OCI-LY7 (cell line): ENCODE data around the gene AMZ1. TPM values are rescaled to one million over a fixed set of nuclear protein-coding genes. Genes with fewer than 3 reads are reported as not detected.

ENCODE experiments used
- BruUV-seq: library from RNA; stranded (reverse); fragments of 400-500 nt; replicated peaks from 2 replicates; lab custom pipeline; 2021; lab: Mats Ljungman, UMichigan
- CTCF ChIA-PET: fragments of 300-600 bp; sonication (Branson Sonifier 250); formaldehyde crosslinking; loops from one replicate; lab custom pipeline; 2022; ENCODE audit warnings: antibody characterized with exemption; ENCODE audit not compliant: unreplicated experiment; lab: Charles Lee
- POLR2A ChIA-PET: fragments of 300-600 bp; sonication (Branson Sonifier 250); formaldehyde crosslinking; loops from one replicate; lab custom pipeline; 2022; ENCODE audit warnings: antibody characterized with exemption; lab: Charles Lee
- DNase-seq: peaks from one replicate; pipeline ENCODE4 v3.0.0-alpha.2; 2015; ENCODE audit warnings: low spot score
- H2AFZ ChIP-seq: fragments of 200-600 bp; sonication (generic), shearing (Covaris generic); 2 replicates; pipeline ENCODE4 v1.6.1; 2014; ENCODE audit warnings: mild to moderate bottlenecking, antibody characterized with exemption, low read length, moderate library complexity
- H3K27ac ChIP-seq: fragments of 200-600 bp; sonication (generic); 2 replicates; pipeline ENCODE4 v1.5.1; 2014; ENCODE audit warnings: mixed run types, low read depth, mild to moderate bottlenecking, moderate library complexity, low read length, inconsistent platforms; ENCODE audit not compliant: poor library complexity, severe bottlenecking
- H3K36me3 ChIP-seq: fragments of 200-600 bp; sonication (generic); 2 replicates; pipeline ENCODE4 v1.6.1; 2014; ENCODE audit warnings: mild to moderate bottlenecking, antibody characterized with exemption, low read length, moderate library complexity, mixed read lengths; ENCODE audit not compliant: insufficient read depth
- H3K4me1 ChIP-seq: fragments of 200-600 bp; sonication (generic); 2 replicates; pipeline ENCODE4 v1.5.1; 2014; ENCODE audit warnings: mild to moderate bottlenecking, low read length; ENCODE audit not compliant: insufficient read depth, poor library complexity, severe bottlenecking
- H3K4me2 ChIP-seq: fragments of 200-600 bp; sonication (generic); 2 replicates; pipeline ENCODE4 v1.6.1; 2014; ENCODE audit warnings: mild to moderate bottlenecking, low read length
- H3K4me3 ChIP-seq: fragments of 200-600 bp; sonication (generic); 2 replicates; pipeline ENCODE4 v1.5.1; 2014; ENCODE audit warnings: mild to moderate bottlenecking, low read depth, low read length; ENCODE audit not compliant: poor library complexity, severe bottlenecking
- H3K79me2 ChIP-seq: fragments of 200-600 bp; sonication (generic); 2 replicates; pipeline ENCODE4 v1.6.1; 2016; ENCODE audit warnings: low read depth, mild to moderate bottlenecking, low read length, moderate library complexity, mixed read lengths; ENCODE audit not compliant: insufficient read depth
- H3K9me2 ChIP-seq: fragments of 200-600 bp; sonication (generic); 2 replicates; pipeline ENCODE4 v1.6.1; 2016; ENCODE audit warnings: mild to moderate bottlenecking, low read length, mixed read lengths; ENCODE audit not compliant: insufficient read depth
- H3K9me3 ChIP-seq: fragments of 200-600 bp; sonication (generic); 2 replicates; pipeline ENCODE4 v1.6.1; 2014; ENCODE audit warnings: mild to moderate bottlenecking, mixed run types, low read length, mixed read lengths
- H4K20me1 ChIP-seq: fragments of 200-600 bp; sonication (generic); 2 replicates; pipeline ENCODE4 v1.6.1; 2014; ENCODE audit warnings: mild to moderate bottlenecking, antibody characterized with exemption, low read length, moderate library complexity, mixed read lengths; ENCODE audit not compliant: insufficient read depth
- EZH2phosphoT487 ChIP-seq: fragments of 200-600 bp; sonication (generic); IDR thresholded peaks from 2 replicates; pipeline ENCODE4 v1.6.1; 2018; ENCODE audit warnings: low read depth, borderline replicate concordance, mild to moderate bottlenecking, mixed run types, antibody characterized with exemption, low read length, moderate library complexity, mixed read lengths
- intact Hi-C: fragments of 100-400 bp; cut with micrococcal nuclease; formaldehyde crosslinking; loops from one replicate; pipeline ENCODE4 v1.10.0; 2022; ENCODE audit not compliant: unreplicated experiment
- total RNA-seq, 2 experiments: library from RNA; depleted of rRNA in 1 of 2; stranded (reverse); fragments of >200 nt in 1 of 2; shearing (Covaris generic) in 1 of 2; gene quantifications; 2 replicates each; pipeline ENCODE4 v1.2.3, GENCODE V29; 2014 to 2022
- TF ChIP-seq, protein P1 (sequence below): fragments of 200-600 bp; sonication (generic); conservative IDR thresholded peaks from 2 replicates; pipeline ENCODE4 v1.5.1; 2014; ENCODE audit warnings: mild to moderate bottlenecking, antibody characterized with exemption, low read length, moderate library complexity, mixed read lengths

Gene AMZ1
- total RNA-seq, 2 experiments from 2014 or later: 1.4 to 2.7 TPM

DNA sequence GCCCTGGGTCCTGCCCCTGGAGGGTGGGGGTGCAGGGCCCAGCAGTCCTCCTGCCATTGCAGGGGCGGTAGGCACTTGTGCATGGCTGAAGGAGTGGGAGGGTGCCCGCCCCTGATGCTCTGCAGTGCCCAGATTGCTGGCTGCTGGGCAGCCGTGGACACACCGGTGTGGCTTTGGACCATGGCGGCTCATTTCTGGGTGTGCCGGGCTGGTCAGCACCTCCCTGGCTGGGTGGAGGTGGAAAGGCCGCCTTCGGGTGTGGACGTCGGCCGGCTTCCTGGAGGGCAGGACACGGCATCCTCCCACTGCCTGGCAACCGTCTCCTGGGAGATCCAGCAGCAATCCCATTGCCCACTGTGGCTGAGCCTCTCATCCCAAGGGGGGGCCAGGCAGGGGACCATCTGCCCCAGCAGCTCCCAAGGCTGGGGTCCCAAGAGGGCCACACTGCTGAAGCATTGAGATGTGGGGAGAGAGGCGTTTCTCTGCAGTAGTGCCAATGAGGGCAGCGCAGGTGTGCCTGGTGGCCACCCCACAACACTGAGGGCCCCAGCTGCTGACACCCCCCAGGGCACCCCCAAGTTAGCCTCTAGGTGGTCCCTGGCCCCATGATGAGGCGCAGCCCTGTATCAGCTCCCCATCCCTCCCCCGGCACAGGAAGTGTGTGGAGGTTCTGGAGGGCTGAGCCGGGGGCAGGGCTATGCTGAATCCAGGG, 43.3 kb upstream of the AMZ1 start:
- ChIA-PET POLR2A (interaction anchor here (0.6 to 2.1 kb wide), 8 partner anchors 9 to 238 kb away, joined by 3 to 13 read pairs (median 4); partner anchors contain the start of gene TTYH3), CTCF (interaction anchor here (1.0 to 1.9 kb wide), 3 partner anchors 9 to 66 kb away, joined by 4 to 10 read pairs (median 5); no protein-coding TSS in a partner anchor)
- DNase-seq: no peak
- H2AFZ ChIP-seq: peak overlapping the region; percentile 52; the same call in 1 of the 2 replicates
- H3K4me3 ChIP-seq: peak overlapping the region; percentile 67
- intact Hi-C loops: loop anchor here (1.0 to 2.0 kb wide), 3 partner anchors 32 to 89 kb away; partner anchors contain the start of gene BRAT1
- H3K79me2 ChIP-seq: no peaks in the 10 kb centered on the region
- no peaks in the 10 kb centered on the region for H4K20me1 ChIP-seq
- H3K4me1 ChIP-seq: peaks cover 64% of the 10 kb centered on the region
- no peaks in the 10 kb centered on the region for H3K36me3 ChIP-seq
- peak overlapping the region; percentile 90 for H3K4me2 ChIP-seq
- TF ChIP-seq, protein P1, sequence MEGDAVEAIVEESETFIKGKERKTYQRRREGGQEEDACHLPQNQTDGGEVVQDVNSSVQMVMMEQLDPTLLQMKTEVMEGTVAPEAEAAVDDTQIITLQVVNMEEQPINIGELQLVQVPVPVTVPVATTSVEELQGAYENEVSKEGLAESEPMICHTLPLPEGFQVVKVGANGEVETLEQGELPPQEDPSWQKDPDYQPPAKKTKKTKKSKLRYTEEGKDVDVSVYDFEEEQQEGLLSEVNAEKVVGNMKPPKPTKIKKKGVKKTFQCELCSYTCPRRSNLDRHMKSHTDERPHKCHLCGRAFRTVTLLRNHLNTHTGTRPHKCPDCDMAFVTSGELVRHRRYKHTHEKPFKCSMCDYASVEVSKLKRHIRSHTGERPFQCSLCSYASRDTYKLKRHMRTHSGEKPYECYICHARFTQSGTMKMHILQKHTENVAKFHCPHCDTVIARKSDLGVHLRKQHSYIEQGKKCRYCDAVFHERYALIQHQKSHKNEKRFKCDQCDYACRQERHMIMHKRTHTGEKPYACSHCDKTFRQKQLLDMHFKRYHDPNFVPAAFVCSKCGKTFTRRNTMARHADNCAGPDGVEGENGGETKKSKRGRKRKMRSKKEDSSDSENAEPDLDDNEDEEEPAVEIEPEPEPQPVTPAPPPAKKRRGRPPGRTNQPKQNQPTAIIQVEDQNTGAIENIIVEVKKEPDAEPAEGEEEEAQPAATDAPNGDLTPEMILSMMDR: no peak
- no peaks in the 10 kb centered on the region for H3K9me2 ChIP-seq
- no TSS peak for BruUV-seq
- no peaks in the 10 kb centered on the region for H3K9me3 ChIP-seq
- H3K27ac ChIP-seq: peak overlapping the region; percentile 90

DNA sequence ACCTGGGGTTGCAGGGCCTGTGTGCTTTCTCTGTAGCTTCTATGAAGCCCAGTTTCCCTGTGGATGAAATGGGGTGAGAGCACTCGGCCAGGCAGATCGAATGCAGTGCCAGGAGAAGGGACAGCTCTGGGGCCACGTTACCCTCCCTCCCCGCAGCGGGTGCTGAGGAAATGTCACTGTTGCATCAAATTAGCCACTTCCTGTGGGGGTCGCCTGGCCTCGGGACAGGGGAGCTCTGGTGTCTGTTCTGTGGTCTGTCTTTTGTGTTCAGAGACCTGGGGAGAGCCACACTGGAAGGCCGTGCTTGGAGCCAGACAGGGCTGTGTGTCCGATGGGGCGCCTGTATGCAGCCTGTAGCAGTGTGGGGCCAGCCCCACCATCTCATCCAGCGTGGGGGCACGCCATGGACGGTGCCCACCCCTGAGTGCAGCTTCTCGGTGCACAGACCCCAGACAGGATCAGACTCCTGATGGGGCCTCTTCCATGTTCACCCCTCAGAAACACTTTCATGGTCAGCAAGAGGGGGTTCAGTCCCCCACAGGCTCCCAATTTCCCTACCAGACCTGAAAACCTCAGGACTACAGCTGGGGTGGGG, 42.6 kb upstream of the AMZ1 start:
- Histone ChIP-seq H3K4me1 (peaks cover 64% of the 10 kb centered on the region), H2AFZ (peak overlapping the region; percentile 52; the same call in 1 of the 2 replicates), H3K36me3 (no peaks in the 10 kb centered on the region), H3K4me3 (peak overlapping the region; percentile 67), H3K27ac (peak overlapping the region; percentile 90), H4K20me1 (no peaks in the 10 kb centered on the region), H3K9me3 (no peaks in the 10 kb centered on the region), H3K4me2 (peak overlapping the region; percentile 90), H3K79me2 (no peaks in the 10 kb centered on the region), H3K9me2 (no peaks in the 10 kb centered on the region)
- DNase-seq: peak; percentile 89
- ChIA-PET POLR2A (interaction anchor here (0.6 to 2.1 kb wide), 7 partner anchors 14 to 239 kb away, joined by 3 to 13 read pairs (median 4); partner anchors contain the start of gene TTYH3), CTCF (interaction anchor here (1.1 to 1.9 kb wide), 2 partner anchors 9 to 65 kb away, joined by 4 to 10 read pairs; no protein-coding TSS in a partner anchor)
- intact Hi-C loops: loop anchor here (1.0 to 2.0 kb wide), 3 partner anchors 33 to 90 kb away; partner anchors contain the start of gene BRAT1
- TF ChIP-seq, protein P1: no peak
- no peak for TF ChIP-seq EZH2phosphoT487
- BruUV-seq: TSS peak; percentile 93
